H9 (cell line): ENCODE measurements around the gene COX10. TPM values are rescaled to one million over a fixed set of nuclear protein-coding genes. Genes with fewer than 3 reads are reported as not detected.

Experiments
- DNase-seq: peaks from one replicate; pipeline ENCODE4 v3.0.0-alpha.2; 2017
- H2AFZ ChIP-seq: one replicate; pipeline ENCODE4 v1.6.1; 2013; ENCODE audit warnings: mild to moderate bottlenecking, low read length, control low read depth, moderate library complexity
- H2AK5ac ChIP-seq: 2 replicates; pipeline ENCODE4 v1.6.1; 2013; ENCODE audit warnings: low read length, control low read depth, mixed read lengths; ENCODE audit not compliant: insufficient read length
- H2BK120ac ChIP-seq: one replicate; pipeline ENCODE4 v1.6.1; 2013; ENCODE audit warnings: low read depth, mild to moderate bottlenecking, low read length, control low read depth, inconsistent platforms; ENCODE audit not compliant: poor library complexity, severe bottlenecking
- H2BK12ac ChIP-seq: 2 replicates; pipeline ENCODE4 v1.6.1; 2013; ENCODE audit warnings: low read length, control low read depth, mixed read lengths, low read depth; ENCODE audit not compliant: insufficient read length
- H2BK15ac ChIP-seq: 2 replicates; pipeline ENCODE4 v1.6.1; 2013; ENCODE audit warnings: low read depth, low read length, control low read depth
- H2BK20ac ChIP-seq: one replicate; pipeline ENCODE4 v1.6.1; 2013; ENCODE audit warnings: low read depth, mild to moderate bottlenecking, low read length, control low read depth, inconsistent platforms; ENCODE audit not compliant: poor library complexity, severe bottlenecking
- H2BK5ac ChIP-seq: 2 replicates; pipeline ENCODE4 v1.6.1; 2013; ENCODE audit warnings: low read length, control low read depth, mixed read lengths; ENCODE audit not compliant: insufficient read length
- H3K14ac ChIP-seq: 2 replicates; pipeline ENCODE4 v1.6.1; 2013; ENCODE audit warnings: low read length, control low read depth; ENCODE audit not compliant: insufficient read depth
- H3K18ac ChIP-seq: 2 replicates; pipeline ENCODE4 v1.6.1; 2013; ENCODE audit warnings: low read depth, mild to moderate bottlenecking, mixed read lengths, low read length, control low read depth; ENCODE audit not compliant: insufficient read length
- H3K23ac ChIP-seq: 2 replicates; pipeline ENCODE4 v1.6.1; 2013; ENCODE audit warnings: low read length, control low read depth, mixed read lengths, low read depth; ENCODE audit not compliant: insufficient read length
- H3K23me2 ChIP-seq: 2 replicates; pipeline ENCODE4 v1.6.1; 2013; ENCODE audit warnings: low read depth, mild to moderate bottlenecking, mixed read lengths, low read length, control low read depth; ENCODE audit not compliant: insufficient read length, poor library complexity, severe bottlenecking
- H3K27ac ChIP-seq: 2 replicates; pipeline ENCODE4 v1.5.1; 2013; ENCODE audit warnings: low read length, control low read depth, mixed read lengths, low read depth; ENCODE audit not compliant: insufficient read length
- H3K27me3 ChIP-seq: 2 replicates; pipeline ENCODE4 v1.6.1; 2013; ENCODE audit warnings: low read length, control low read depth, inconsistent platforms; ENCODE audit not compliant: insufficient read depth
- H3K4ac ChIP-seq: 2 replicates; pipeline ENCODE4 v1.6.1; 2013; ENCODE audit warnings: low read depth, mild to moderate bottlenecking, control low read depth, inconsistent platforms, low read length, moderate library complexity
- H3K4me1 ChIP-seq: 2 replicates; pipeline ENCODE4 v1.6.1; 2013; ENCODE audit warnings: low read length, control low read depth, inconsistent platforms; ENCODE audit not compliant: insufficient read depth
- H3K4me2 ChIP-seq: 2 replicates; pipeline ENCODE4 v1.6.1; 2013; ENCODE audit warnings: low read length, control low read depth, mixed read lengths; ENCODE audit not compliant: insufficient read length, insufficient read depth
- H3K56ac ChIP-seq: 2 replicates; pipeline ENCODE4 v1.6.1; 2013; ENCODE audit warnings: low read depth, mild to moderate bottlenecking, mixed read lengths, low read length, control low read depth; ENCODE audit not compliant: insufficient read length
- H3K79me1 ChIP-seq: 2 replicates; pipeline ENCODE4 v1.6.1; 2013; ENCODE audit warnings: low read depth, mild to moderate bottlenecking, moderate library complexity, low read length, control low read depth, inconsistent platforms; ENCODE audit not compliant: insufficient read depth, poor library complexity, severe bottlenecking
- H3K79me2 ChIP-seq: 2 replicates; pipeline ENCODE4 v1.6.1; 2013; ENCODE audit warnings: low read length, control low read depth, inconsistent platforms; ENCODE audit not compliant: insufficient read depth
- H3K9ac ChIP-seq: 2 replicates; pipeline ENCODE4 v1.6.1; 2013; ENCODE audit warnings: low read length, control low read depth, mixed read lengths; ENCODE audit not compliant: insufficient read length; ENCODE audit errors: extremely low read depth
- H3K9me3 ChIP-seq: one replicate; pipeline ENCODE4 v1.6.1; 2013; ENCODE audit warnings: low read depth, low read length, inconsistent platforms; ENCODE audit not compliant: control insufficient read depth
- H3T11ph ChIP-seq: one replicate; pipeline ENCODE4 v1.6.1; 2013; ENCODE audit warnings: mild to moderate bottlenecking, low read length, control low read depth, inconsistent platforms
- H4K20me1 ChIP-seq: one replicate; pipeline ENCODE4 v1.6.1; 2013; ENCODE audit not compliant: control insufficient read depth, insufficient read length, insufficient read depth
- H4K5ac ChIP-seq: 2 replicates; pipeline ENCODE4 v1.6.1; 2013; ENCODE audit warnings: low read depth, mild to moderate bottlenecking, mixed read lengths, low read length, control low read depth; ENCODE audit not compliant: insufficient read length
- H4K8ac ChIP-seq: replicated peaks from 2 replicates; pipeline ENCODE4 v1.6.1; 2013; ENCODE audit warnings: low read length, control low read depth, mixed read lengths, low read depth; ENCODE audit not compliant: insufficient read length
- H4K91ac ChIP-seq: 2 replicates; pipeline ENCODE4 v1.6.1; 2013; ENCODE audit warnings: low read depth, mild to moderate bottlenecking, moderate library complexity, mixed read lengths, low read length, control low read depth; ENCODE audit not compliant: insufficient read length
- H3K27ac Mint-ChIP-seq, 3 experiments: 2 replicates in 2 of 3; 3 replicates in 1 of 3; pipeline ENCODE4 v1.8.0; 2020 to 2021; ENCODE audit warnings: mixed read lengths in 3 of 3, mild to moderate bottlenecking in 1 of 3, moderate library complexity in 1 of 3
- H3K27me3 Mint-ChIP-seq: 2 replicates; pipeline ENCODE4 v1.8.0; 2021; ENCODE audit warnings: low read depth, mild to moderate bottlenecking, moderate library complexity, mixed read lengths
- H3K36me3 Mint-ChIP-seq, 3 experiments: 2 replicates in 2 of 3; 3 replicates in 1 of 3; pipeline ENCODE4 v1.8.0; 2020 to 2021; ENCODE audit warnings: low read depth in 3 of 3, mixed read lengths in 3 of 3; ENCODE audit not compliant: insufficient read depth in 1 of 3
- H3K4me1 Mint-ChIP-seq, 2 experiments: 2 replicates each; pipeline ENCODE4 v1.8.0; 2020; ENCODE audit warnings: mixed read lengths in 2 of 2
- H3K4me3 Mint-ChIP-seq, 2 experiments: 2 replicates in 1 of 2; 3 replicates in 1 of 2; pipeline ENCODE4 v1.8.0; 2020 to 2021; ENCODE audit warnings: mild to moderate bottlenecking in 2 of 2, mixed read lengths in 2 of 2, moderate library complexity in 1 of 2
- H3K9me3 Mint-ChIP-seq, 2 experiments: 2 replicates in 1 of 2; 3 replicates in 1 of 2; pipeline ENCODE4 v1.8.0; 2020; ENCODE audit warnings: mild to moderate bottlenecking in 2 of 2, mixed read lengths in 2 of 2, moderate library complexity in 1 of 2
- CTCF ChIP-seq: fragments of 200-600 bp; sonication (generic); conservative IDR thresholded peaks from 3 replicates; pipeline ENCODE4 v1.8.0; 2021; ENCODE audit warnings: antibody characterized with exemption, mild to moderate bottlenecking
- WGBS: extraction: QIAGEN DNeasy Blood & Tissue Kit; methylation state at CpG from one replicate; pipeline ENCODE4 v1.1.7; 2013; ENCODE audit warnings: missing lambda C conversion rate, low lambda C conversion rate, mixed read lengths; ENCODE audit not compliant: insufficient read length; ENCODE audit errors: extremely low coverage; 5-methylcytosine and 5-hydroxymethylcytosine counted together
- total RNA-seq: library from RNA; stranded (reverse); gene quantifications from 2 replicates; pipeline ENCODE4 v1.2.1, GENCODE V29; 2021

The COX10 gene
- total RNA-seq, 1 experiment from 2014 or later: 20.6 TPM

DNA sequence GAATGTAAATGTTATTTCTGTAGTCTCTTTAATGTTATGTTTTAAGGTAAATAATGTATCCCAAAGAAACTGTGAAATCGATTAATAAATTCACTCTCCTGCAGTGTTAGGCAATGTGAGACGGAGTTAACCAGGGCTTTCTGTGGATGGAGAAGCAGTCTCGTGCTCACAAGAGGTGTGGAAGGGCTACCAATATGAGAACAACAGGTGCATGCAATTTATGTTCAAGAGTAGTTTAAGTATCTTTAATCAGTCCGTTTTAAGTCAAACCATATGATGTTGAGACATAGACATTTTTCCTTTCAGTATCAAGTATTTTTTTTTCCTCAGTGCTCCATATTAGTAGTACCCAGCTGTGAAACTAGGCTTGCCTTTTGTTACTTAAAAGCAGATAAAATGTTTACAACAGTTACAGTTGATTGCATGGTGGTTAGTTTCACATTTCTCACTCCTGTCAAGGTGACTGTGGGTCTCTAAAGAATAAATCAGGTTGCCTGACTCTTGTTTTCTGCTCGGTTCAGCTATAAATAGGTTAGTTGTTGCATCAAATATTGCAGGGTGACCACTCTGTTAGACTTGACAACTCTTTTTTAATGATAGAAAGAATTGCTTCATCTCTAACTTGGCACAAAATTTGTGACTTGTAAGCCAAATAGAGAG is 54.4 kb downstream of the COX10 start:
- no peak overlapping the region for H3K56ac ChIP-seq
- no peaks in the 10 kb centered on the region for H3K36me3 Mint-ChIP-seq
- no peak overlapping the region for H2BK120ac ChIP-seq
- H3T11ph ChIP-seq: no peak overlapping the region
- H3K4me1 Mint-ChIP-seq: peaks cover 15 to 16% of the 10 kb centered on the region in 2 experiments
- no peaks in the 10 kb centered on the region for H3K23me2 ChIP-seq
- H3K27me3 Mint-ChIP-seq: no peaks in the 10 kb centered on the region
- no peak overlapping the region for H4K5ac ChIP-seq
- H2BK15ac ChIP-seq: no peak overlapping the region
- no CpG with 5 or more reads among the region's 5 CpGs for WGBS
- no peak overlapping the region for H3K18ac ChIP-seq
- H3K9ac ChIP-seq: no peak overlapping the region
- peaks cover 5% of the 10 kb centered on the region for H3K4me1 ChIP-seq
- no peaks in the 10 kb centered on the region for H3K9me3 ChIP-seq
- H3K9me3 Mint-ChIP-seq: no peaks in the 10 kb centered on the region
- no peak overlapping the region for H3K4me2 ChIP-seq
- no peaks in the 10 kb centered on the region for H3K27me3 ChIP-seq
- no peak overlapping the region for H3K27ac ChIP-seq
- H3K14ac ChIP-seq: no peak overlapping the region
- no peak overlapping the region for H2BK5ac ChIP-seq
- H3K79me2 ChIP-seq: peaks cover 3% of the 10 kb centered on the region
- H4K20me1 ChIP-seq: no peaks in the 10 kb centered on the region
- no peak overlapping the region for H3K4ac ChIP-seq
- H3K27ac Mint-ChIP-seq: no peak overlapping the region; a peak in 1 of 7 replicates
- H4K91ac ChIP-seq: no peak overlapping the region
- no peak overlapping the region for H2BK20ac ChIP-seq
- DNase-seq: no peak
- no peak overlapping the region for H4K8ac ChIP-seq
- no peaks in the 10 kb centered on the region for H3K79me1 ChIP-seq
- no peak overlapping the region for H2AFZ ChIP-seq
- H3K4me3 Mint-ChIP-seq: no peak overlapping the region
- no peak overlapping the region for H3K23ac ChIP-seq
- H2AK5ac ChIP-seq: no peak overlapping the region
- TF ChIP-seq CTCF: no peak
- H2BK12ac ChIP-seq: no peak overlapping the region
